AG04450 (cell line): ENCODE results near the gene TJP3. TPM values are rescaled to one million over a fixed set of nuclear protein-coding genes. Genes with fewer than 3 reads are reported as not detected.

ENCODE experiments used
- CTCF ChIA-PET: fragments of 300-600, 350-600 bp; formaldehyde crosslinking; extraction: SDS; loops from one replicate; lab custom pipeline; 2022; ENCODE audit warnings: antibody characterized with exemption, inconsistent platforms; lab: Charles Lee
- POLR2A ChIA-PET: fragments of 350-600 bp; formaldehyde crosslinking; extraction: SDS; loops from one replicate; lab custom pipeline; 2021; ENCODE audit warnings: antibody characterized with exemption, inconsistent platforms; lab: Yijun Ruan, JAX
- DNase-seq: peaks from one replicate; pipeline ENCODE4 v3.0.0-alpha.2; 2011; ENCODE audit warnings: low read depth, low spot score
- H3K27ac ChIP-seq: one replicate; pipeline ENCODE4 v1.5.1; 2012; ENCODE audit warnings: low read depth, low read length, control low read depth
- H3K27me3 ChIP-seq: one replicate; pipeline ENCODE4 v1.6.0; 2012; ENCODE audit warnings: low read length; ENCODE audit not compliant: control insufficient read depth, insufficient read depth
- H3K4me3 ChIP-seq: 2 replicates; pipeline ENCODE4 v1.5.1; 2011; ENCODE audit warnings: mild to moderate bottlenecking, low read depth, low read length, control low read depth
- H3K9me3 ChIP-seq: 2 replicates; pipeline ENCODE4 v1.5.1; 2012; ENCODE audit warnings: low read length; ENCODE audit not compliant: control insufficient read depth, insufficient read depth
- polyA plus RNA-seq: library from polyadenylated mRNA; depleted of rRNA; stranded (reverse); fragments of >200 nt; gene quantifications from 2 replicates; pipeline ENCODE4 v1.2.3, GENCODE V29; 2011
- TF ChIP-seq, protein P1 (sequence below): IDR thresholded peaks from 2 replicates; pipeline ENCODE4 v1.5.1; 2011; ENCODE audit warnings: low read depth, low read length, control low read depth, inconsistent platforms

Gene TJP3
- polyA plus RNA-seq, 1 experiment: not detected

- ChIA-PET POLR2A (no interaction called here), CTCF (no interaction called here)
- DNase-seq: no peak
These were observed 17.6 kb downstream of the TJP3 start for GRCh38 chr19:3725640-3726310.

GRCh38 chr19:3730457-3730958 is 22.3 kb downstream of the TJP3 start:
- no peak overlapping the region for H3K27ac ChIP-seq
- H3K9me3 ChIP-seq: peaks cover 4% of the 10 kb centered on the region; the same call in 1 of the 2 replicates
- TF ChIP-seq, protein P1, sequence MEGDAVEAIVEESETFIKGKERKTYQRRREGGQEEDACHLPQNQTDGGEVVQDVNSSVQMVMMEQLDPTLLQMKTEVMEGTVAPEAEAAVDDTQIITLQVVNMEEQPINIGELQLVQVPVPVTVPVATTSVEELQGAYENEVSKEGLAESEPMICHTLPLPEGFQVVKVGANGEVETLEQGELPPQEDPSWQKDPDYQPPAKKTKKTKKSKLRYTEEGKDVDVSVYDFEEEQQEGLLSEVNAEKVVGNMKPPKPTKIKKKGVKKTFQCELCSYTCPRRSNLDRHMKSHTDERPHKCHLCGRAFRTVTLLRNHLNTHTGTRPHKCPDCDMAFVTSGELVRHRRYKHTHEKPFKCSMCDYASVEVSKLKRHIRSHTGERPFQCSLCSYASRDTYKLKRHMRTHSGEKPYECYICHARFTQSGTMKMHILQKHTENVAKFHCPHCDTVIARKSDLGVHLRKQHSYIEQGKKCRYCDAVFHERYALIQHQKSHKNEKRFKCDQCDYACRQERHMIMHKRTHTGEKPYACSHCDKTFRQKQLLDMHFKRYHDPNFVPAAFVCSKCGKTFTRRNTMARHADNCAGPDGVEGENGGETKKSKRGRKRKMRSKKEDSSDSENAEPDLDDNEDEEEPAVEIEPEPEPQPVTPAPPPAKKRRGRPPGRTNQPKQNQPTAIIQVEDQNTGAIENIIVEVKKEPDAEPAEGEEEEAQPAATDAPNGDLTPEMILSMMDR: no peak
- DNase-seq: no peak
- POLR2A ChIA-PET: no interaction called here
- CTCF ChIA-PET: no interaction called here
- H3K4me3 ChIP-seq: no peak overlapping the region
- H3K27me3 ChIP-seq: peaks cover 5% of the 10 kb centered on the region

More at GRCh38 chr19:3725640-3726310, 17.6 kb downstream of the TJP3 start:
- Histone ChIP-seq H3K4me3 (no peak overlapping the region), H3K27me3 (peaks cover 25% of the 10 kb centered on the region), H3K9me3 (peaks cover 11% of the 10 kb centered on the region; the same call in 1 of the 2 replicates), H3K27ac (no peak overlapping the region)
- TF ChIP-seq, protein P1: no peak

DNA sequence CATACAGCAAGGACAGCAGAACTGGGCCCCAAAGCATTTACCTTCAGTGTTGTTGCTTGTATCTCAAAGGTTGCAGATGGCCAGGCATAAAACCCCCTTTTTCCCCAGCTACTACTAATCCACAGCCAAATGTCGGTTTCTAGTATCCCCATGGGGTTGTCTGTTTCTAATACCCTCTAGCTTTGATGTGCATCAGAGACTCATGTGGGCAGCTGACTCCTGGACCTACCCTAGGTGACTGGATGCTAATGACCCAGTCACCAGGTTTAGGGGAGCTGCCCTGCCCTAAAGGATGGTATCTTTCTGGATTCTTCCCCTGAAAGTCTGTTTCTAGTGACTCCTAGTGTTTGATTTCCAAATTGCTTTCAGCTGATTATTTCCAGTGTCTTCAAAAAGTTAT is 23.9 kb downstream of the TJP3 start:
- POLR2A ChIA-PET: no interaction called here
- peaks cover 4% of the 10 kb centered on the region; the same call in 1 of the 2 replicates for H3K9me3 ChIP-seq
- no peak for DNase-seq
- H3K27ac ChIP-seq: no peak overlapping the region
- H3K27me3 ChIP-seq: peaks cover 5% of the 10 kb centered on the region
- CTCF ChIA-PET: no interaction called here
- H3K4me3 ChIP-seq: no peak overlapping the region
- TF ChIP-seq, protein P1: no peak

GRCh38 chr19:3733549-3734309 is 25.5 kb downstream of the TJP3 start:
- H3K9me3 ChIP-seq: peaks cover 4% of the 10 kb centered on the region; the same call in 1 of the 2 replicates
- POLR2A ChIA-PET: no interaction called here
- no peak overlapping the region for H3K27ac ChIP-seq
- peaks cover 5% of the 10 kb centered on the region for H3K27me3 ChIP-seq
- H3K4me3 ChIP-seq: no peak overlapping the region
- DNase-seq: no peak
- CTCF ChIA-PET: interaction anchor here (0.5 kb wide), 1 partner anchor 15 kb away, joined by 3 read pairs; no protein-coding TSS in a partner anchor
- TF ChIP-seq, protein P1: no peak

- no peak overlapping the region for H3K4me3 ChIP-seq
- no peak overlapping the region for H3K27ac ChIP-seq
- POLR2A ChIA-PET: no interaction called here
- TF ChIP-seq, protein P1: no peak
- H3K9me3 ChIP-seq: peaks cover 2% of the 10 kb centered on the region; the same call in 1 of the 2 replicates
- DNase-seq: no peak
- CTCF ChIA-PET: no interaction called here
- peaks cover 5% of the 10 kb centered on the region for H3K27me3 ChIP-seq
These were observed 26.1 kb downstream of the TJP3 start for GRCh38 chr19:3734310-3734600.
